Inflammatory macrophage (primary cell): ENCODE results near the gene ZNF81.
"Not testable (repeated sequence)": the region's sequence is repeated elsewhere in the genome, so short reads cannot be mapped to it uniquely, and the experiment has no call there.

Experiments used
- DNase-seq, 2 donors: peaks; one replicate each; pipeline ENCODE4 v3.0.0-alpha.2; 2020 to 2022
- total RNA-seq, 18 experiments: gene quantifications; one replicate each; lab custom pipeline; 2026; ENCODE audit warnings: mixed read lengths in 6 of 18, inconsistent platforms in 2 of 18; lab: John Stamatoyannopoulos, UW

The ZNF81 gene
- total RNA-seq, result 4.4 to 37.4 (median 11.4) reads per million in 18 experiments

DNA sequence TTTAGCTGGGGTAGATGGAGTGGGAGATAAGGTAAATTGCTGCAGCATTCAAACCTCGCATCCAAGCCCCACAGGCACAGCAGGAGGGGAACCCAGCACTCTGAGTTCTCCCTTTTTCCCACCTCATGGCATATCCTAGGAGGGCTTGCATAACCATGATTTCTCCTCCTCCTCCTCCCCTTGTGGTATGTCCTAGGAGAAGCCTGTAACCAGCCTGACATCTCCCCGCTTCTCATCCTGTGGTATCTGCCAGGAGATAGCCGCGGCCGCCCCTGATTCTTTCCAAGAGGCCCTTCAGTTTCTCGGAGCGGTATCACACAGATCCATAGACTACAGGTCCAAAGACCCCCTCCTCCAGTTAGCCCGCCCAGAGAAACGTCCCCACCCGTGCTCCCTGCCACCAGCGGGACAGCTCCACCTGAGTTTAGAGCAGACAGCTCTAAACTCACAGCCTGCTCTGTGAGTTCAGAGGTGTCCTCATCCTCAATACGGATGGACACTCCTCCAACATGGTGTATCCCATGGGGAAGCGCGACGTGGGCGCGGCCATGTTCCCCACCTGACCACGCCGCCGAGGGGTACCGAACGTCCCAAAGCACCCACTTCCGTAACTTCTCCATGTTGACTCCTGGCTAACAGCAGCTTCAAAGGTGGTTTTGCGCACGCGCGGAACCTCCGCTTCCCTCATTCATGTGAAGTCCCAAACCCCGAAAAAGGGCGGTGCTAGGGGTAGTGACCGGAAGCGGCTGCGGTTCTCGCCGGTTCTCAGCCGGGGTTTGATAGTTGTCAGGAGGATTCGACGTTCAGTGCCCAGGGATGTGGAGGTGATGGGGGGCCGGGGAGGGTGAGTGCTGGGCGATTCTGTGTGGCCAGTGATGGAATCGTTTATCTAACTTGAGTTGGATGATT lies at the start of gene ZNF81:
TSS of gene ZNF81 (plus strand) at position 739 of the 909 bp plus-strand sequence. CDS start 9,366 bp downstream, outside the sequence.
- peak; percentile 96 to 97 for DNase-seq

DNA sequence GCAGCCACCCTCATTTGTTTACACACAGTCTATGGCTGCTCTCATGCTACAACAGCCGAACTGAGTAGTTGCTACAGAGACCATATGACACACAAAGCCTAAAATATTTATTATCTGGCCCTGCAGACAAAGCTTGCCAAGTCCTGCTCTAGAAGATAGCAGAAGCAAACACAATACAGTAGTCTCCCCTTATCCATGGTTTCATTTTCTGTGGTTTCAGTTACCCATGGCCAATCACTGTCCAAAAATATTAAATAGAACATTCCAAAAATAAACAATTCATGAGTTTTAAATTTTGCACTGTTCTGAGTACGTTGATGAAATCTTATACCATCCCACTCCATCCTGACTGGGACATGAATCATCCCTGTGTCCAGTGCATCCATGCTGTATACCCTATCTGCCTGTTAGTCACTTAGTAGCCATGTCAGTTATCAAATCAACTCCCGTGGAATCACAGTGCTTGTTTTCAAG lies 40.2 kb upstream of the ZNF81 start:
- peak; percentile 41 to 63 for DNase-seq

- no peak for DNase-seq
Measured at GRCh38 chrX:47797084-47797483, 39.6 kb upstream of the ZNF81 start.

DNA sequence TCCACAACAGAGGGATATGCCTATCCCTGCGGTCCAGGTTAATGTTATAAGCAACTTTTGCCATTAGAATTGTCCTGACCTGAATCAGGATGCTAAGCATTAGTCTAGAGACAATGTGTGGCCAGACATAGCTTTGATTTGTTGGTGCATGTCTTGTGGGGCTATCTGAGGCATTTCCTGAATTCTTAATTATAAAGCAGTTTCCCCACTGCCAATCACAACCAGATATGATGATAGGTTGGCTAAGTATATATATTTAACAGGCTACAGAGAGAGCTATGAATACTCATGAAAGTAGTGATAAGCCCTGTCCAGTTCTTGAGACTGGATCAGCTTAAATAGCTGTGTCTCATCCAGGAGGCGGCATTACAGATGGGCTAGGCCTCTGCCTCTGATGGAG lies 37.8 kb upstream of the ZNF81 start:
- no peak for DNase-seq

DNA sequence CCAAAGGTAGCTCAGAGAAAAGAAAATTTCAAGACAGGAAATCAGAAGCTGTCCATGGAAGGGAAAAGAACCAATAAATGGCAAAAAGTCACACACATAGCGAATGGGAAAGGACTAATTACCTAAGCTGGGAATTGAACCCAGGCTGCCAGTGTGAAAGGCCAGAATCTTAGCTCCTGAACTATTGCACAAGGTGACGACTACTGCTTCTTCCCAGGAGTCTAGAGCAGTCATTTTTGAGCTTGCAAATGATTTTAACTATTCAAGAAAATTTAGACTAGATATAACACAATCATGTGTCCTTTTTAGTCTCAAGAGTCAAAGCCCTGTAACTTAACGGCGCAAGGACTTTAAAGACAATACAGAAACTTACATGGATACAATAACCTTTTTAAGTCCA lies 34.1 kb upstream of the ZNF81 start:
- no peak for DNase-seq

DNA sequence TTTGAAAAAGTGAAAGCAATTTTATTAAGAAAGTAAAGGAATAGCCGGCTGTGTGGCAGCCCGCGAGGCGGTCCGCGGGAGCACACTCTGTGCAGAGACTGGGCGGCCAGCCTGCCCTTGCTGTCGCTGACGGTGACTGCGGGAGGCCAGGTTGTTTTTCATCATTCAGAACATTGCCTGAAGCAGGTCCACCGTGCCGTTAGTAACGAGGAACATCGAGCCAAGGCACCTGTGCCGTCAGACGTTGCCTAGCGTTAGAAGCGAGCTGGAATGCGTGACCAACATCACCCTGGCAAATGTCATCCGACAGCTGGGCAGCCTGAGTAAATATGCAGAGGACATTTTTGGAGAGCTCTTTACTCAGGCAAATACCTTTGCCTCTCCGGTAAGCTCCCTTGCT lies 33.6 kb upstream of the ZNF81 start:
- DNase-seq, result not testable (repeated sequence)

DNA sequence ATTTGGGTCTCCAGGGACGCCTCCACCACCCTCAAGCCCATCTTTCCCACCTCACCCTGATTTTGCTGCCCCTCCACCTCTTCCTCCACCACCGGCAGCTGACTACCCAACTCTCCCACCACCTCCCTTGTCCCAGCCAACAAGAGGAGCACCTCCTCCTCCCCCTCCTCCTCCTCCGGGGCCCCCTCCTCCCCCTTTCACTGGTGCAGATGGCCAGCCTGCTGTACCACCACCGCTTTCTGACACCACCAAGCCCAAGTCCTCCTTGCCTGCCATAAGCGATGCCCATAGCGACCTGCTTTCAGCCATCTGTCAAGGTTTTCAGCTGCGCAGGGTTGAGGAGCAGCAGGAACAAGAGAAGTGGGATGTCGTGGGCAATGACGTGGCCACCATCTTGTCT lies 32.4 kb upstream of the ZNF81 start:
- DNase-seq, result no peak

- not testable (repeated sequence) for DNase-seq
Measured at GRCh38 chrX:47805844-47806243, 30.9 kb upstream of the ZNF81 start.

DNA sequence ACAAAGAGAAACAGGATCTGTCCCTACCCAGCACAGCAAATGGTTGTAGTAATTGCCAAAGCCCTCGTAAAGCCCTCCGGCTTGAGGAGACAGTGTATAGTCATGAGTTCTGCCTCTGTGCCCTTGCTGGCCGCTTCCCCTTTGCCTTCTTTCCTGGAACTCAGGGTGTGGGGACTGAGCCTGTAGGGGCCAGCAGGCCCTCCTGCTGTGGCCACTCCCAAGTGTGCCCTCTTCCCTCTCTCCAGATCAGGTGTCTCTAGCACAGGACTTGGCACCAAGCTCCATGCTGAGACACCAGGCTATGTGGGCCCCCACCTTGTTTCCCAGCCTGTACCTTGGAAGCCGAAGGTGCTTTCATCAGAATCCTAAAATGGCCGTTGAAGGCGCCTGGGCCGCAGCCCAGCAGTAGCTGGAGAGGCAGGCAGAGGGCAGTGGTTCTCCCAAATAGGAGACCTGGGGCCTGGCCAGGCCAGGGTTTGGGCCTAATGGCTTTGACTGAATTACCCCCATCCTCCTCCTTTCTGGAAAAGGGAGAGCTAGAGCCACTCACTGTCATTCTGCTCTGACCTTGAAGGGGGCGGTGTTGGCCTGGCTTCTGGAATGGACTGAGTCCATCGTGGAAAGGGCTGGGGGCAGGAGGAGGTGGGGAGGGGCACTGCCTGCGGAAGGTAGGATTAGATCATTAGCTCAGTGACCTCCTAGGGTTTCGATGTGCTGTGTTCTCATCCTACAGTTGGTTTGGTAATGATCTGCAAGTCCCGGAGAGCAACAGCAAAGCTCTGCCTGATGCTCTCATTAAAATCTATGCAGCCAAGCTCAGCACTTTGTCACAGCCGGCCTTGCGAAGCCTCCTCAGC lies 30.1 kb upstream of the ZNF81 start:
- DNase-seq, result peak in 1 of 2 donors; percentile 3

- not testable (repeated sequence) for DNase-seq
Measured at GRCh38 chrX:47807272-47807538, 29.5 kb upstream of the ZNF81 start.

DNA sequence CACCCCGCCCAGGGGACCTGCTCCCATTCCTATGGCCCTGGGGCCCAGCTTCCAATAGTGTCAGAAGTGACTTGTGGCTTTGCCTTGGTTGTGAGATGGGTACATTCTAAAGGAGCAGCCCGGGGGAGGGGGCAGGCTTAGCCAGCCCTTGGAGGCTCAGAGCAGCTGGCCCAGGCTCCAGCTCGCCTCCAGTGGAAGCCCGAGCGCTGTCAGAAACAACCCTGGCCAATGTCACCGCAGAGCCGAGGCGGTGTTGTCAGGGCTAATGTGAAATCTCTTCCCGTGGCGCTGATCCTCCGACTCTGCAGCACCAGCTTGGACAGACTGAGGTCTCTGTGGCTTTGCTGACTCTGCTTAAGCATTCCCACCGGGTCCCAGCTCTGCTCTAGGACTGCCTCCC lies 29.2 kb upstream of the ZNF81 start:
- DNase-seq, result no peak

DNA sequence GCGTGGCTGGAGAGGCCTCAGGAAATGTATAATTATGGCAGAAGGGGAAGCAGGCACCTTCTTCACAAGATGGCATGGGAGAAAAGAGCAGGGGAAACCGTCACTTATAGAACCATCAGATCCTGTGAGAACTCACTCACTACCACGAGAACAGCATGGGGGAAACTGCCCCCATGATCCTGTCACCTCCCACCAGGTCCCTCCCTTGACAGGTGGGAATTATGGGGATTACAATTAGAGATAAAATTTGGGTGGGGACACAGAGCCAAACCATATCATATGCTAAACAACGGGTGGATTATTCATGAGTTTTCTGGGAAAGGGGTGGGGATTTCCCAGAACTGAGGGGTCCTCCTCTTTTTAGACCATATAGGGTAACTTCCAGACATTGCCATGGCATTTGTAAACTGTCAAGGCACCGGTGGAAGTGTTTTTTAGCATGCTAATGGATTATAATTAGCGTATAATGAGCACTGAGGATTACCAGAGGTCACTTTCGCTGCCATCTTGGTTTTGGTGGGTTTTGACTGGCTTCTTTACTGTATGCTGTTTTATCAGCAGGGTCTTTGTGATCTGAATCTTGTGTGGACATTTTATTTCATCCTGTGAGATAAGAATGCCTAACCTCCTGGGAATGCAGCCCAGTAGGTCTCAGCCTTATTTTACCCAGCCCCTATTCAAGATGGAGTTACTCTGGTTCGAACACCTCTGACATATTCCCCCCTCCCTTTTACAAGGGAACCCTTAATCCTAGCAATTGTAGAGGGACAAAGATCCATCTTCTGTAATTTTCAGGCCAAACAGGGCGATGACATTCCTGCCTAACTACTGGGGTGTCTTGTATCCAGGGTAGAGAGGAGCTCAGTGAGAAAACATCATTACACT lies 27.6 kb upstream of the ZNF81 start:
- no peak for DNase-seq

GRCh38 chrX:47814851-47815250 lies 21.9 kb upstream of the ZNF81 start:
- DNase-seq, result peak in 1 of 2 donors; percentile 11

DNA sequence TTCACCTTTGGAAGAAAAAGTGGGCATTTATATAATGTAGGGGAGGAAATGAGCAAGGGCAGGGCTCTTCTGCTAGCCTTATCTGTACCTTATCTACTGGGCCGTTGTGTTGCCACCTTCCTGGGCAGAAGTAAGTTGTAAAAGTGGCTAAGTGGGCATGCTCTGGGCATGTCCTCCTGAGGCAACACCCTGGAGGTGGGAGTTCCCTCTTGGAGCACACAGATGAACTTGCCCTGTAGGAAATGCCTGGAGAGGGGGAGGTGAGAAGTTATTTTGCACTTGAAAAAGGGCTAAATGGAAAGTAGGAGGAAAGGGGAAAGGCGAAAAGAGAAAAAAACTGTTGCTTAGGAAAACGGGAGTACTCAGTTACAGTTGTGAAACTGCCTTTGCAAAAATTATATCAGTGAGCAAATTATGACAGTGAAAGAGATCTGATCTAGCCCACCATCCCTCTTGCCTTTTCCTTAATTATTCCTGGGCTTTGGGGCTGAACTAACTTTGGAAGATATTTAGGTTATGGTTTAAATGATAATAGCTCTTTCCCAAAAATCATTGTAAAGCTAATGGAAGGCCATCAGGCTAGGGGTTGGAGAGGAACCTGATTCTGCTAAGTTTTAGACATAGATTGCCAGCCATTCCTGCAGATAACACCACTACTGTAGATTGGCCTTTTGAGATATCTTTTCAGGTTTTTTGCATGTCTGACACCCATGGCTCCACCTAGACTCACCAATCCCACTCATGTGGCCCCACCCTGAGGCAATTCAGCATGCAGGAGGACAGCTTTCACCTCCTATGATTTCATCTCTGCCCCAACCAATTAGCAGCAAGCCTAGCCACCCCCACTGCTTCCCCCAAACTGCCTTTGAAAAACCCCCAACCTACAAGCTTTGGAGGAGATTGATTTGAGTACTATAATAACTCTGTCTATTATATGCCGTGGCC lies 20.5 kb upstream of the ZNF81 start:
- DNase-seq, result peak in 1 of 2 donors; percentile 8

DNA sequence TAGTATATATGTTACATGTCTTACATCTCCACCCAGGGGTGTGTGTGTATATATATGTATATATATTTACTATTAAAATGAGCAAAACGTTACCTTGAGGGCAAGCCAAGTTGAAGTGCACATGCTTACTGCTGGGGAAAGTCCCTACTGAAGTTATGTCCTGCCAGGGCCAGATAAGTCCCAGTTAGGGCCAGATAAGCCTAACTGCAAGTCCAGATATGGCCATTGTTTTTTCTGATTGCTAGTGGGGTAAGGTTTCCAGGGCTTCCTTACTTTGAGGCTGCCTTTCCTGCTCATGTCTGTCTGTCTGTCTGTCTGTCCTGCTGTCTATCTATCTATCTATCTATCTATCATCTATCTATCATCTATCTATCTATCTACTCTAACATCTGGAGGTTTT lies 19.3 kb upstream of the ZNF81 start:
- no peak for DNase-seq

DNA sequence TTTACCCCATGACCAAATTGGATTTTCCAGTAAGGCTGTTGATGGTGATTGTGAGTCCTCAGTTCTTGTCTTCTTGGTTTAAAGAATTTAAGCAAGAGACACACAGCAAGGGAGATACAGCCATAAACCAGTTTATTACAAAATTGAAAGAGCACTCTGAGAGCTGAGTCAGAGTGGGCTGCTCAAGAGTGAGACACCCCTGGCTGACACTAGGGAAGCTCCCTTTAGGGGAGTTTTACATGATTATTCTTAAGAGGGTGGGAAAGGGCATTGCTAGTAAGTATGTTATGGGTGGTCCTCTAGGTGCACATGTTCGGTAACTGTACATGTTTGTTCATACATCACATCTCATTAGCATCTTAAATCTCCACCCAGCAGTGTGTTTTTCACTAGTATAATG lies 18.8 kb upstream of the ZNF81 start:
- DNase-seq, result no peak

- no peak for DNase-seq
Measured at GRCh38 chrX:47828984-47829383, 7.7 kb upstream of the ZNF81 start.

- DNase-seq, result peak; percentile 55 to 56
Measured at GRCh38 chrX:47831788-47832187, 4.9 kb upstream of the ZNF81 start.

GRCh38 chrX:47838361-47838760 lies 1.7 kb downstream of the ZNF81 start:
- no peak for DNase-seq

DNA sequence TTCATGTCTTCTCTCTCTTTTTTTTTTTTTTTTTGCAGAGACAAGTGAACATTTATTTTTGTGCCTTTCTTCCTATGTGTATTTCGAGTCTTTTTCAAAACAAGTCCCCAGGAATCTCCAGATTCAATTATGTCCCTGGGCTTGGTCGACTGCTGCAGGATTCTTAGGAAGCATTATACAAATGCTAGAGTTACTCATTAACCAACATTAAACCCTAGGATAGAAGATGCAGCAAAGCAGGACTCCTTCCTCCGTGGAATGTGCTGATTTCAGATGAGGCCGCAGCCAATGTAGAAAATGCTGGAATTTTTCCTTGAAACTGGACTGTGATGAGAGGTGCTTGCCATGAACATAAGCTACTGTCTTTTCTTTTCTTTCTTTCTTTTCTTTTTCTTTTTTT lies 3.4 kb downstream of the ZNF81 start:
- DNase-seq, result no peak

DNA sequence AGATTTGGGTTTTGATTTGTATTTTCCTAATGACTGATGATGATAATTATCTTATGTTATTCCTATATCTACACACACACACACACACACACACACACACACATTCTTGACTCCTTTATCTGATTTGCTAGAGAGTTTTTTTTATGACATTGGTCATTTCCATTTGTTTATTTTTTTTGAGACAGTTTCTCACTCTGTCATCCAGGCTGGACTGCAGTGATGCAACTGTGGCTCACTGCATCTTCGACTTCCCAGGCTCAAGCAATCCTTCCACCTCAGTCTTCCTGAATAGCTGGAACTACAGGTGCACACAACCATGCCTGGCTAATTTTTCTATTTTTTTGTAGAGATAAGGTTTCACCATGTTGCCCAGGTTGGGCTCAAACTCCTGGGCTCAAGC lies 6.7 kb downstream of the ZNF81 start:
- no peak for DNase-seq
